Hepatocyte (in vitro differentiated cells): ENCODE data around the gene CECR2. TPM values are rescaled to one million over a fixed set of nuclear protein-coding genes. Genes with fewer than 3 reads are reported as not detected.
A peak's percentile ranks its signal among the peaks of the same experiment; 100 is the strongest.

Source experiments
- DNase-seq: peaks from one replicate; pipeline ENCODE4 v3.0.0-alpha.2; 2016; ENCODE audit warnings: low spot score
- H2AFZ ChIP-seq: fragments of 200-600 bp; sonication (generic); 2 replicates; pipeline ENCODE4 v1.6.0; 2016; ENCODE audit warnings: antibody characterized with exemption, mild to moderate bottlenecking
- H3K27ac ChIP-seq: fragments of 200-600 bp; sonication (generic); 2 replicates; pipeline ENCODE4 v1.5.1; 2016; ENCODE audit warnings: mild to moderate bottlenecking
- H3K27me3 ChIP-seq: fragments of 200-600 bp; sonication (generic); 2 replicates; pipeline ENCODE4 v1.6.1; 2016
- H3K36me3 ChIP-seq: fragments of 200-600 bp; sonication (generic); replicated peaks from 2 replicates; pipeline ENCODE4 v1.5.1; 2016; ENCODE audit warnings: low read depth; ENCODE audit not compliant: insufficient read depth
- H3K4me1 ChIP-seq: fragments of 200-600 bp; sonication (generic); 2 replicates; pipeline ENCODE4 v1.5.1; 2016; ENCODE audit warnings: mild to moderate bottlenecking, moderate library complexity; ENCODE audit not compliant: insufficient read depth
- H3K4me2 ChIP-seq: fragments of 200-600 bp; sonication (generic); 2 replicates; pipeline ENCODE4 v1.6.0; 2016
- H3K4me3 ChIP-seq: fragments of 200-600 bp; sonication (generic); 2 replicates; pipeline ENCODE4 v1.5.1; 2016; ENCODE audit warnings: mild to moderate bottlenecking
- H3K79me2 ChIP-seq: fragments of 200-600 bp; sonication (generic); 2 replicates; pipeline ENCODE4 v1.6.0; 2017; ENCODE audit warnings: mild to moderate bottlenecking
- H3K9me2 ChIP-seq: fragments of 200-600 bp; sonication (generic); replicated peaks from 2 replicates; pipeline ENCODE4 v1.6.0; 2017; ENCODE audit warnings: mild to moderate bottlenecking; ENCODE audit not compliant: insufficient read depth
- H3K9me3 ChIP-seq: fragments of 200-600 bp; sonication (generic); 2 replicates; pipeline ENCODE4 v1.5.1; 2016; ENCODE audit warnings: low read depth, mild to moderate bottlenecking
- H4K20me1 ChIP-seq: fragments of 200-600 bp; sonication (generic); 2 replicates; pipeline ENCODE4 v1.6.0; 2016; ENCODE audit warnings: mild to moderate bottlenecking; ENCODE audit not compliant: insufficient read depth, poor library complexity, severe bottlenecking
- EZH2 ChIP-seq: fragments of 200-600 bp; sonication (generic); IDR thresholded peaks from 2 replicates; pipeline ENCODE4 v1.6.1; 2016; ENCODE audit warnings: antibody characterized with exemption, mild to moderate bottlenecking, borderline replicate concordance
- EZH2phosphoT487 ChIP-seq: fragments of 200-600 bp; sonication (generic); IDR thresholded peaks from one replicate; pipeline ENCODE4 v1.6.1; 2018; ENCODE audit warnings: antibody characterized with exemption, mild to moderate bottlenecking, low read depth, moderate library complexity; ENCODE audit not compliant: unreplicated experiment, severe bottlenecking
- WGBS: methylation state at CpG from one replicate; pipeline ENCODE4 v1.1.6; 2016; ENCODE audit warnings: low lambda C conversion rate; ENCODE audit errors: missing lambda C conversion rate; 5-methylcytosine and 5-hydroxymethylcytosine counted together
- polyA plus RNA-seq: library from polyadenylated mRNA; unstranded; fragments of >200 nt; fragmentation: Nextera tagmentation; extraction: Ambion mirVana; gene quantifications from 2 replicates; pipeline ENCODE4 v1.2.1, GENCODE V29; 2016
- total RNA-seq: library from RNA; depleted of rRNA; stranded (reverse); fragments of >200 nt; gene quantifications from 2 replicates; pipeline ENCODE4 v1.2.3, GENCODE V29; 2014
- TF ChIP-seq, protein P1 (sequence below): fragments of 200-600 bp; sonication (generic); IDR thresholded peaks from 2 replicates; pipeline ENCODE4 v1.5.1; 2016; ENCODE audit warnings: antibody characterized with exemption, mild to moderate bottlenecking; ENCODE audit not compliant: poor library complexity

The CECR2 gene
- total and polyA plus RNA-seq, 2 experiments from 2014 or later: 2.2 to 3.6 TPM

DNA sequence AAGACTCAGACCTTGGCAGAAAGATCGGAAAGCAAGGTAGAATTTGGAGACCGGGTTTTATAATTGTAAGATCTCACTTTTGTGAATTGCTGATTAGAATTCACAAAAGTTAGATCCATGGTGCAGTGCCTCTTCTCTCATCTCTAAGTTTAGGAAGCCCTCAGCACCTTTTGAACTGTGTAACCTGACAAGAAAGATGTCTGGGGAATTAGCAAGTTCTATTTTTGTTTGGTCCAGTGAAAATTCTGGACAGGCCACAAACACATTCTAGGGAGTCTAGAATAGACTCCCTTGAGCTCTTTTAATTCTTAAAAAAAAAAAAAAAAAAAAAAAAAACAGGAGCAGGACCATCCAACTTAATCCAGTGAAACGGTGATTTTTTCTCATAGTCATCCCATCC, 66.1 kb downstream of the CECR2 start:
- no peaks in the 10 kb centered on the region for H4K20me1 ChIP-seq
- H3K4me1 ChIP-seq: peaks cover 17% of the 10 kb centered on the region
- H3K4me3 ChIP-seq: no peak overlapping the region
- H3K9me3 ChIP-seq: no peaks in the 10 kb centered on the region
- H2AFZ ChIP-seq: no peak overlapping the region
- H3K4me2 ChIP-seq: no peak overlapping the region
- no peak for TF ChIP-seq EZH2phosphoT487
- TF ChIP-seq, protein P1, sequence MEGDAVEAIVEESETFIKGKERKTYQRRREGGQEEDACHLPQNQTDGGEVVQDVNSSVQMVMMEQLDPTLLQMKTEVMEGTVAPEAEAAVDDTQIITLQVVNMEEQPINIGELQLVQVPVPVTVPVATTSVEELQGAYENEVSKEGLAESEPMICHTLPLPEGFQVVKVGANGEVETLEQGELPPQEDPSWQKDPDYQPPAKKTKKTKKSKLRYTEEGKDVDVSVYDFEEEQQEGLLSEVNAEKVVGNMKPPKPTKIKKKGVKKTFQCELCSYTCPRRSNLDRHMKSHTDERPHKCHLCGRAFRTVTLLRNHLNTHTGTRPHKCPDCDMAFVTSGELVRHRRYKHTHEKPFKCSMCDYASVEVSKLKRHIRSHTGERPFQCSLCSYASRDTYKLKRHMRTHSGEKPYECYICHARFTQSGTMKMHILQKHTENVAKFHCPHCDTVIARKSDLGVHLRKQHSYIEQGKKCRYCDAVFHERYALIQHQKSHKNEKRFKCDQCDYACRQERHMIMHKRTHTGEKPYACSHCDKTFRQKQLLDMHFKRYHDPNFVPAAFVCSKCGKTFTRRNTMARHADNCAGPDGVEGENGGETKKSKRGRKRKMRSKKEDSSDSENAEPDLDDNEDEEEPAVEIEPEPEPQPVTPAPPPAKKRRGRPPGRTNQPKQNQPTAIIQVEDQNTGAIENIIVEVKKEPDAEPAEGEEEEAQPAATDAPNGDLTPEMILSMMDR: no peak
- TF ChIP-seq EZH2: no peak
- peaks cover 24% of the 10 kb centered on the region for H3K79me2 ChIP-seq
- H3K27me3 ChIP-seq: no peaks in the 10 kb centered on the region
- 89% methylated on average over 3 of the region's 3 CpGs for WGBS
- no peak for DNase-seq
- H3K36me3 ChIP-seq: no peaks in the 10 kb centered on the region
- no peaks in the 10 kb centered on the region for H3K9me2 ChIP-seq
- H3K27ac ChIP-seq: no peak overlapping the region

DNA sequence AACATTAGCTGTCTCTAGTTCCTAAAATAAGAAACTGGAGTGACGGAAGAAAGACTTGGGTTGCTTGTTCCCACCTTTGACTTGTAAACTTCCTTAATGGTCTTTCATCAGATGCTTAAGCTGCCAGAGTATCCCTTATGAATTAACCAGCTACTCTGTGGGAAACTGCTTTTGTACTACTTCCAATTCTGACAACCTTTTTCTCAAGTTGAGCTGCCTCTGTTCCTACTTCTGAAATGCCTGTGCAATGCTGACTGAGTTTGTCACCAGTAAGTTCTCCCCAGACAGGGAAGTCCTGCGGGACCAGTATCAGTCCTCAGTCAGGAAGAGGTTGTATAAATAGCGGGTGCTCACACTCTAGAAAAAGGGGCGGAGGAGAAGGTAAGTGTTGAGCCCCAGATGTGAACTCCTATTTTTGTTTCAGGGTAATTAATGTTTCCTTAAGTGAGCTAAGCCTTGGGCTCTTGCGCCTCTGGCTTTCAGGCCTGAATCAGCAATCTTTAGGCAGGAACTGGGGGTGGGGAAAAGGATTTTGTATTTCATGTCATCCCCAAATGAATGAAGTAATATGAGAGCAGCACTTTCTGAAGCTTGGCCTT, 67.2 kb downstream of the CECR2 start:
- Histone ChIP-seq H3K4me2 (peak overlapping the region; percentile 64), H3K27ac (peak overlapping the region; percentile 61), H3K36me3 (no peaks in the 10 kb centered on the region), H3K9me3 (no peaks in the 10 kb centered on the region), H3K4me1 (peaks cover 13% of the 10 kb centered on the region), H3K79me2 (peaks cover 24% of the 10 kb centered on the region), H4K20me1 (no peaks in the 10 kb centered on the region), H3K4me3 (no peak overlapping the region), H3K9me2 (no peaks in the 10 kb centered on the region), H3K27me3 (no peaks in the 10 kb centered on the region), H2AFZ (peak overlapping the region; percentile 40)
- DNase-seq: peak; percentile 24
- TF ChIP-seq EZH2 (no peak), EZH2phosphoT487 (no peak)
- TF ChIP-seq, protein P1: no peak
- WGBS: 44% methylated on average over 5 of the region's 5 CpGs

DNA sequence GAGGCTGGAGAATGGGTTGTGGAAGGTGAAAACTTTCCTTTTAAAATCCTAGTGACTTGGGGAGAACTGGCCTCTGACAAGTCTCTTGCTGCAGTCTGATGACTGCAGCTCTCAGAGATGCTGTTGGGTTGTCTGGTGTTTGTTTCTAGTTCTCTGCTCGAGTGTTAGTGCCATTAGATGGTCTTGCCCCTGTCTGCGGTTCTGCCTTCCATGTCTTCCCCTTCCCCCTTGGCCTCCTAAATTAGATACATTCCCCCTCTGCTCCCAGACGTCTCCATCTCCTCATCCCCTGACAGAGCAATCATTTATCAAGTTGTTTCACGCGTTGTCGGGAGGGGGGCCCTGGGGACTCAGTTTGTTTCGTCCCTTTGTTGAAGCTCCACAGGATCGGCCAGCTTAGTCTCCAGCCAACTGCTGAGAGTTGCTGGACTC, 67.7 kb downstream of the CECR2 start:
- peaks cover 28% of the 10 kb centered on the region for H3K79me2 ChIP-seq
- H3K4me3 ChIP-seq: no peak overlapping the region
- H3K4me1 ChIP-seq: peaks cover 13% of the 10 kb centered on the region
- DNase-seq: peak; percentile 7
- H3K27ac ChIP-seq: peak overlapping the region; percentile 61
- H4K20me1 ChIP-seq: no peaks in the 10 kb centered on the region
- peak overlapping the region; percentile 64 for H3K4me2 ChIP-seq
- 17% methylated on average over 8 of the region's 8 CpGs for WGBS
- no peaks in the 10 kb centered on the region for H3K9me3 ChIP-seq
- H3K9me2 ChIP-seq: no peaks in the 10 kb centered on the region
- H3K27me3 ChIP-seq: no peaks in the 10 kb centered on the region
- H3K36me3 ChIP-seq: no peaks in the 10 kb centered on the region
- no peak for TF ChIP-seq EZH2
- TF ChIP-seq, protein P1: no peak
- peak overlapping the region; percentile 40 for H2AFZ ChIP-seq

DNA sequence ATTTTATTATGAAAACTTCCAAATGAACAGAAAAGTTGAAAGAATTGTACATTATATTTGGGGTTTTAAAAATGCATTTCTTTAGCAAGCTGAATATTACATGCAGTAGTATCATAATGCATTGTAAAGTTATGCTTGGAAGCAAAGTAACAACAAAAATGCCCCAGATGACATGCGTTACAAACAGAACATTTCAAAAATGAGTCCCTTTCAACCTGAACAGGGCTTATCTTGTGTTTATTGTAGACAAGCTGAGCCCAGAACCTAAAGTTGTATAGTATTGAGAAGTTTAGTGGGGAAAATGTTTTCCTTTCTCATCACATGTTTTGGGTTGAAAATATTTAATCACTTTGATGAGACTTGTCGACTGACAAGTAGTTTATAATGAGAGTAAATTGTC, 68.8 kb downstream of the CECR2 start:
- no peaks in the 10 kb centered on the region for H3K9me3 ChIP-seq
- no peaks in the 10 kb centered on the region for H3K9me2 ChIP-seq
- H3K36me3 ChIP-seq: no peaks in the 10 kb centered on the region
- H3K27me3 ChIP-seq: no peaks in the 10 kb centered on the region
- H3K27ac ChIP-seq: no peak overlapping the region
- peaks cover 22% of the 10 kb centered on the region for H3K79me2 ChIP-seq
- no peak for DNase-seq
- TF ChIP-seq EZH2 (no peak), EZH2phosphoT487 (no peak)
- TF ChIP-seq, protein P1: no peak
- H2AFZ ChIP-seq: no peak overlapping the region
- H3K4me3 ChIP-seq: no peak overlapping the region
- H4K20me1 ChIP-seq: no peaks in the 10 kb centered on the region
- H3K4me2 ChIP-seq: no peak overlapping the region
- WGBS: 73% methylated on average over 2 of the region's 2 CpGs
- peaks cover 13% of the 10 kb centered on the region for H3K4me1 ChIP-seq
